Measurements from ENCODE around the gene UBE2J2.
A peak's percentile ranks its signal among the peaks of the same experiment; 100 is the strongest.

The UBE2J2 gene

GRCh38 chr1:1292442-1292779 is 18.8 kb upstream of the UBE2J2 start:
- no peak for TF ChIP-seq CTCF (IDR thresholded peaks at IDR 0.05)
- TF ChIP-seq ZFX (IDR thresholded peaks at IDR 0.05; ENCODE audit: borderline replicate concordance): no peak
- H3K27ac ChIP-seq: peak overlapping the region; percentile 68; the same call in 1 of the 2 replicates

GRCh38 chr1:1291548-1292441 is 18.1 kb upstream of the UBE2J2 start:
- no peak for TF ChIP-seq ZFX (IDR thresholded peaks at IDR 0.05; ENCODE audit: borderline replicate concordance)
- TF ChIP-seq CTCF (IDR thresholded peaks at IDR 0.05): peak; percentile 86
- peak overlapping the region; percentile 57 for H3K27ac ChIP-seq

- no peak for TF ChIP-seq CTCF (IDR thresholded peaks at IDR 0.05)
- no peak for TF ChIP-seq ZFX (IDR thresholded peaks at IDR 0.05; ENCODE audit: borderline replicate concordance)
These were observed 17.4 kb upstream of the UBE2J2 start for GRCh38 chr1:1291023-1291528.

GRCh38 chr1:1290238-1290731 is 16.6 kb upstream of the UBE2J2 start:
- TF ChIP-seq ZFX (IDR thresholded peaks at IDR 0.05; ENCODE audit: borderline replicate concordance) (no peak), CTCF (IDR thresholded peaks at IDR 0.05) (peak; percentile 78)
- H3K27ac ChIP-seq: no peak overlapping the region

More at GRCh38 chr1:1291023-1291528, 17.4 kb upstream of the UBE2J2 start:
- peak overlapping the region; percentile 57 for H3K27ac ChIP-seq

GRCh38 chr1:1287288-1288110 is 13.8 kb upstream of the UBE2J2 start:
- H3K27ac ChIP-seq: no peak overlapping the region
- TF ChIP-seq CTCF (IDR thresholded peaks at IDR 0.05): no peak
- TF ChIP-seq ZFX (IDR thresholded peaks at IDR 0.05; ENCODE audit: borderline replicate concordance): no peak

GRCh38 chr1:1286313-1287261 is 12.9 kb upstream of the UBE2J2 start:
- H3K27ac ChIP-seq: no peak overlapping the region
- TF ChIP-seq CTCF (IDR thresholded peaks at IDR 0.05) (no peak), ZFX (IDR thresholded peaks at IDR 0.05; ENCODE audit: borderline replicate concordance) (no peak)
